GM21515 (cell line): ENCODE data around the gene GSTA1.
A peak's percentile ranks its signal among the peaks of the same experiment; 100 is the strongest.
"Not testable (repeated sequence)": the region's sequence is repeated elsewhere in the genome, so short reads cannot be mapped to it uniquely, and the experiment has no call there.

Source experiments
- ATAC-seq: cut with Tn5 transposase; IDR thresholded peaks from one replicate; pipeline ENCODE4 v1.9.1; 2021; ENCODE audit not compliant: unreplicated experiment

Gene GSTA1

GRCh38 chr6:52803668-52804255 is at the start of gene GSTA1:
Gene GSTA1 (minus strand): TSS chr6:52803816. CDS start chr6:52799267, 4,549 bp downstream.
- ATAC-seq = not testable (repeated sequence)

GRCh38 chr6:52849137-52849536 is 45.5 kb upstream of the GSTA1 start:
- no peak for ATAC-seq

GRCh38 chr6:52846002-52846401 is 42.4 kb upstream of the GSTA1 start:
- ATAC-seq = no peak

GRCh38 chr6:52843605-52844004 is 40.0 kb upstream of the GSTA1 start:
- ATAC-seq = no peak

GRCh38 chr6:52840763-52841585 is 37.4 kb upstream of the GSTA1 start, which contains the start of gene GSTA5:
Gene GSTA5 (minus strand): TSS chr6:52840813.
- no peak for ATAC-seq

- peak; percentile 83 for ATAC-seq
Observed at GRCh38 chr6:52839124-52840055, 35.8 kb upstream of the GSTA1 start.

- ATAC-seq = no peak
Observed at GRCh38 chr6:52834481-52834880, 30.9 kb upstream of the GSTA1 start.

GRCh38 chr6:52830869-52831268 is 27.3 kb upstream of the GSTA1 start:
- not testable (repeated sequence) for ATAC-seq

GRCh38 chr6:52829046-52829817 is 25.6 kb upstream of the GSTA1 start:
- no peak for ATAC-seq

- not testable (repeated sequence) for ATAC-seq
Observed at GRCh38 chr6:52828621-52829020, 25.0 kb upstream of the GSTA1 start.

- ATAC-seq = not testable (repeated sequence)
Observed at GRCh38 chr6:52827073-52827783, 23.6 kb upstream of the GSTA1 start.

- no peak for ATAC-seq
Observed at GRCh38 chr6:52826513-52826912, 22.9 kb upstream of the GSTA1 start.

- ATAC-seq = not testable (repeated sequence)
Observed at GRCh38 chr6:52825900-52826459, 22.4 kb upstream of the GSTA1 start.

- not testable (repeated sequence) for ATAC-seq
Observed at GRCh38 chr6:52825270-52825793, 21.7 kb upstream of the GSTA1 start.

- no peak for ATAC-seq
Observed at GRCh38 chr6:52821842-52822241, 18.2 kb upstream of the GSTA1 start.

GRCh38 chr6:52820198-52820597 is 16.6 kb upstream of the GSTA1 start:
- ATAC-seq = no peak

- ATAC-seq = no peak
Observed at GRCh38 chr6:52815167-52816092, 11.8 kb upstream of the GSTA1 start.

- ATAC-seq = not testable (repeated sequence)
Observed at GRCh38 chr6:52814545-52814944, 10.9 kb upstream of the GSTA1 start.
